ENCODE data around the gene KHNYN.
"Not testable (repeated sequence)": the region's sequence is repeated elsewhere in the genome, so short reads cannot be mapped to it uniquely, and the experiment has no call there.

- TF ChIP-seq CTCF, POLR2AphosphoS5 (IDR thresholded peaks at IDR 0.05): not testable (repeated sequence)
Measured at GRCh38 chr14:24479999-24480398, 50.2 kb downstream of the KHNYN start.
